Astrocyte (in vitro differentiated cells and primary cell): ENCODE data around the gene EPS8. TPM values are rescaled to one million over a fixed set of nuclear protein-coding genes. Genes with fewer than 3 reads are reported as not detected.

Source experiments
- DNase-seq: peaks from one replicate; pipeline ENCODE4 v3.0.0-alpha.2; 2010; ENCODE audit warnings: low read depth
- FAIRE-seq: peaks from 2 replicates; lab custom pipeline; 2011; peaks lifted over from hg19 to GRCh38; lab: Jason Lieb, UNC
- H2AFZ ChIP-seq: 2 replicates; pipeline ENCODE4 v1.6.0; 2012; ENCODE audit warnings: low read depth, low read length, inconsistent platforms
- H3K27ac ChIP-seq: 2 replicates; pipeline ENCODE4 v1.5.1; 2011; ENCODE audit warnings: low read depth, low read length, inconsistent platforms
- H3K27me3 ChIP-seq: 2 replicates; pipeline ENCODE4 v1.6.0; 2011; ENCODE audit warnings: low read length, inconsistent platforms; ENCODE audit not compliant: insufficient read depth
- H3K36me3 ChIP-seq: 2 replicates; pipeline ENCODE4 v1.5.1; 2011; ENCODE audit warnings: low read length, inconsistent platforms; ENCODE audit not compliant: insufficient read depth
- H3K4me1 ChIP-seq: 2 replicates; pipeline ENCODE4 v1.5.1; 2011; ENCODE audit warnings: low read length, inconsistent platforms; ENCODE audit not compliant: insufficient read depth
- H3K4me2 ChIP-seq: 2 replicates; pipeline ENCODE4 v1.6.0; 2012; ENCODE audit warnings: low read length, inconsistent platforms
- H3K4me3 ChIP-seq: 2 replicates; pipeline ENCODE4 v1.5.1; 2011; ENCODE audit warnings: low read depth, mild to moderate bottlenecking, low read length, inconsistent platforms; ENCODE audit not compliant: insufficient read depth
- H3K79me2 ChIP-seq: 2 replicates; pipeline ENCODE4 v1.6.0; 2012; ENCODE audit warnings: mild to moderate bottlenecking, low read length, inconsistent platforms; ENCODE audit not compliant: insufficient read depth
- H3K9ac ChIP-seq: 2 replicates; pipeline ENCODE4 v1.6.0; 2012; ENCODE audit warnings: mild to moderate bottlenecking, low read length, inconsistent platforms
- H3K9me3 ChIP-seq: 2 replicates; pipeline ENCODE4 v1.5.1; 2012; ENCODE audit warnings: low read depth, mild to moderate bottlenecking, low read length, inconsistent platforms; ENCODE audit not compliant: insufficient read depth
- H4K20me1 ChIP-seq: 2 replicates; pipeline ENCODE4 v1.6.0; 2012; ENCODE audit warnings: low read length, inconsistent platforms; ENCODE audit not compliant: insufficient read depth
- H3K27ac Mint-ChIP-seq: one replicate; pipeline ENCODE4 v1.8.0; 2021; ENCODE audit warnings: mild to moderate bottlenecking, mixed read lengths; ENCODE audit not compliant: unreplicated experiment
- H3K27me3 Mint-ChIP-seq: one replicate; pipeline ENCODE4 v1.8.0; 2021; ENCODE audit warnings: low read depth, mixed read lengths; ENCODE audit not compliant: unreplicated experiment
- H3K36me3 Mint-ChIP-seq: one replicate; pipeline ENCODE4 v1.8.0; 2021; ENCODE audit warnings: low read depth, mixed read lengths; ENCODE audit not compliant: unreplicated experiment
- H3K4me1 Mint-ChIP-seq: one replicate; pipeline ENCODE4 v1.8.0; 2021; ENCODE audit warnings: low read depth, mixed read lengths; ENCODE audit not compliant: unreplicated experiment
- H3K4me3 Mint-ChIP-seq: one replicate; pipeline ENCODE4 v1.8.0; 2021; ENCODE audit warnings: mild to moderate bottlenecking, moderate library complexity, mixed read lengths; ENCODE audit not compliant: unreplicated experiment
- H3K9me3 Mint-ChIP-seq: one replicate; pipeline ENCODE4 v1.8.0; 2021; ENCODE audit warnings: mild to moderate bottlenecking, mixed read lengths; ENCODE audit not compliant: unreplicated experiment
- CTCF ChIP-seq: IDR thresholded peaks from 2 replicates; pipeline ENCODE4 v1.5.1; 2011; ENCODE audit warnings: low read depth, mild to moderate bottlenecking, inconsistent platforms, low read length, moderate library complexity; ENCODE audit not compliant: insufficient read depth
- EZH2 ChIP-seq: IDR thresholded peaks from 2 replicates; pipeline ENCODE4 v1.6.1; 2012; ENCODE audit warnings: mild to moderate bottlenecking, low read length, inconsistent platforms; ENCODE audit not compliant: insufficient read depth
- total RNA-seq: library from RNA; stranded (reverse); gene quantifications from 2 replicates; pipeline ENCODE4 v1.2.1, GENCODE V29; 2021

EPS8 gene
- total RNA-seq, 1 donor from 2014 or later, result 31.8 TPM

- no peak for FAIRE-seq
These were observed 189.7 kb downstream of the EPS8 start for GRCh38 chr12:15599266-15600037.

GRCh38 chr12:15597125-15597830, 191.9 kb downstream of the EPS8 start:
- Mint-ChIP-seq H3K4me1 (peaks cover 12% of the 10 kb centered on the region), H3K4me3 (no peak overlapping the region), H3K27ac (no peak overlapping the region), H3K9me3 (no peaks in the 10 kb centered on the region), H3K27me3 (no peaks in the 10 kb centered on the region), H3K36me3 (no peaks in the 10 kb centered on the region)
- H3K4me3 ChIP-seq, result no peak overlapping the region
- TF ChIP-seq CTCF, result no peak
- TF ChIP-seq EZH2, result no peak
- no peaks in the 10 kb centered on the region for H4K20me1 ChIP-seq
- H3K4me1 ChIP-seq, result peaks cover 12% of the 10 kb centered on the region
- H3K36me3 ChIP-seq, result no peaks in the 10 kb centered on the region
- no peaks in the 10 kb centered on the region for H3K79me2 ChIP-seq
- no peak overlapping the region for H3K27ac ChIP-seq
- DNase-seq, result no peak
- no peak for FAIRE-seq
- H3K4me2 ChIP-seq, result no peak overlapping the region
- H2AFZ ChIP-seq, result no peak overlapping the region
- H3K9me3 ChIP-seq, result no peaks in the 10 kb centered on the region
- H3K27me3 ChIP-seq, result no peaks in the 10 kb centered on the region
- no peak overlapping the region for H3K9ac ChIP-seq

More at GRCh38 chr12:15599266-15600037, 189.7 kb downstream of the EPS8 start:
- H3K36me3 Mint-ChIP-seq, result no peaks in the 10 kb centered on the region
- no peak overlapping the region for H2AFZ ChIP-seq
- no peaks in the 10 kb centered on the region for H3K9me3 ChIP-seq
- H3K27ac Mint-ChIP-seq, result no peak overlapping the region
- no peaks in the 10 kb centered on the region for H3K27me3 ChIP-seq
- H3K79me2 ChIP-seq, result no peaks in the 10 kb centered on the region
- no peak overlapping the region for H3K4me2 ChIP-seq
- no peaks in the 10 kb centered on the region for H3K36me3 ChIP-seq
- no peak overlapping the region for H3K27ac ChIP-seq
- H3K4me1 ChIP-seq, result peaks cover 12% of the 10 kb centered on the region
- no peak overlapping the region for H3K4me3 ChIP-seq
- no peaks in the 10 kb centered on the region for H3K27me3 Mint-ChIP-seq
- no peak overlapping the region for H3K4me3 Mint-ChIP-seq
- no peak overlapping the region for H3K9ac ChIP-seq
- TF ChIP-seq CTCF (no peak), EZH2 (no peak)
- H4K20me1 ChIP-seq, result no peaks in the 10 kb centered on the region
- peaks cover 19% of the 10 kb centered on the region for H3K4me1 Mint-ChIP-seq
- peak; percentile 89 for DNase-seq
- H3K9me3 Mint-ChIP-seq, result no peaks in the 10 kb centered on the region
